ENCODE measurements around the gene SPATC1L.

Gene SPATC1L

GRCh38 chr21:46157987-46158451, 26.2 kb downstream of the SPATC1L start:
- H3K27me3 ChIP-seq (ENCODE audit: insufficient read depth, poor library complexity, severe bottlenecking) = no peaks in the 10 kb centered on the region
- no peak for DNase-seq (ENCODE audit: low read depth in 1 of 2, low spot score in 1 of 2)
- H3K4me3 ChIP-seq (replicated peaks; ENCODE audit: insufficient read depth, low read length) = no peak overlapping the region
- TF ChIP-seq REST (IDR thresholded peaks at IDR 0.05; ENCODE audit: insufficient replicate concordance, low read depth) (no peak), GABPA (IDR thresholded peaks at IDR 0.05; ENCODE audit: low read depth) (no peak), SPI1 (IDR thresholded peaks at IDR 0.05; ENCODE audit: borderline replicate concordance, low read depth) (no peak), POLR2AphosphoS5 (IDR thresholded peaks at IDR 0.05; ENCODE audit: low read depth) (no peak)
- TF ChIP-seq, protein P1, sequence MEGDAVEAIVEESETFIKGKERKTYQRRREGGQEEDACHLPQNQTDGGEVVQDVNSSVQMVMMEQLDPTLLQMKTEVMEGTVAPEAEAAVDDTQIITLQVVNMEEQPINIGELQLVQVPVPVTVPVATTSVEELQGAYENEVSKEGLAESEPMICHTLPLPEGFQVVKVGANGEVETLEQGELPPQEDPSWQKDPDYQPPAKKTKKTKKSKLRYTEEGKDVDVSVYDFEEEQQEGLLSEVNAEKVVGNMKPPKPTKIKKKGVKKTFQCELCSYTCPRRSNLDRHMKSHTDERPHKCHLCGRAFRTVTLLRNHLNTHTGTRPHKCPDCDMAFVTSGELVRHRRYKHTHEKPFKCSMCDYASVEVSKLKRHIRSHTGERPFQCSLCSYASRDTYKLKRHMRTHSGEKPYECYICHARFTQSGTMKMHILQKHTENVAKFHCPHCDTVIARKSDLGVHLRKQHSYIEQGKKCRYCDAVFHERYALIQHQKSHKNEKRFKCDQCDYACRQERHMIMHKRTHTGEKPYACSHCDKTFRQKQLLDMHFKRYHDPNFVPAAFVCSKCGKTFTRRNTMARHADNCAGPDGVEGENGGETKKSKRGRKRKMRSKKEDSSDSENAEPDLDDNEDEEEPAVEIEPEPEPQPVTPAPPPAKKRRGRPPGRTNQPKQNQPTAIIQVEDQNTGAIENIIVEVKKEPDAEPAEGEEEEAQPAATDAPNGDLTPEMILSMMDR (IDR thresholded peaks at IDR 0.05; ENCODE audit: insufficient read depth, low read length) = no peak
- H3K27ac ChIP-seq (replicated peaks) = no peak overlapping the region

DNA sequence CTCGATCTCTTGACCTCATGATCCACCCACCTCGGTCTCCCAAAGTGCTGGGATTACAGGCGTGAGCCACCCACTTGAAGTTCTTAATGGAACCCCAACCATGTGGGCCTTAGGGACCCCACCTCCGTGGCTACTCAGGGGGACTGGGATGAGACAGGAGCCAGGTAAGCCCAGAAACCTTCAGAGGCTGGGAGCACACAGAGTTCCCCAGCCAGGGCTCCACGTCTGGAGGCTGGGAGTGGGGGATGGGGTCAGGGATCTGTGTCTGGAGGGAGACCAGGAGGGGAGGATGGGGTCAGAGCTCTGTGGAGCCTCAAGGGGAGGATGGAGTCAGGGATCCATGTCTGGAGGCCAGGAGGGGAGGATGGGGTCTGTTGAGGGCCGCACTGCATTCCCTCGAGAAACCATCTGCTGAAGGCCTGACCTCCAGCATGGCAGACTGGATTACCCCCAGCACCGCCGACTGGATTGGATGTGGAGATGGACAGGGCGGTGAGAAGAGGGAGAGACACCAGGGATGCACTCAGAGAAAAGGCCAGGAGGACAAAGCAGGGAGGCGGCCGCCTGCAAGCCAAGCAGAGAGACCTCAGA, 26.8 kb downstream of the SPATC1L start:
- TF ChIP-seq SPI1 (IDR thresholded peaks at IDR 0.05; ENCODE audit: borderline replicate concordance, low read depth) (no peak), REST (IDR thresholded peaks at IDR 0.05; ENCODE audit: insufficient replicate concordance, low read depth) (no peak), POLR2AphosphoS5 (IDR thresholded peaks at IDR 0.05; ENCODE audit: low read depth) (no peak), GABPA (IDR thresholded peaks at IDR 0.05; ENCODE audit: low read depth) (no peak)
- TF ChIP-seq, protein P1 (IDR thresholded peaks at IDR 0.05; ENCODE audit: insufficient read depth, low read length) = no peak
- no peak for DNase-seq (ENCODE audit: low read depth in 1 of 2, low spot score in 1 of 2)
- H3K27me3 ChIP-seq (ENCODE audit: insufficient read depth, poor library complexity, severe bottlenecking) = no peaks in the 10 kb centered on the region
- no peak overlapping the region for H3K4me3 ChIP-seq (replicated peaks; ENCODE audit: insufficient read depth, low read length)
- H3K27ac ChIP-seq (replicated peaks) = no peak overlapping the region

- Histone ChIP-seq H3K27me3 (ENCODE audit: insufficient read depth, poor library complexity, severe bottlenecking) (no peaks in the 10 kb centered on the region), H3K4me3 (replicated peaks; ENCODE audit: insufficient read depth, low read length) (no peak overlapping the region), H3K27ac (replicated peaks) (no peak overlapping the region)
- TF ChIP-seq SPI1 (IDR thresholded peaks at IDR 0.05; ENCODE audit: borderline replicate concordance, low read depth) (no peak), GABPA (IDR thresholded peaks at IDR 0.05; ENCODE audit: low read depth) (no peak), POLR2AphosphoS5 (IDR thresholded peaks at IDR 0.05; ENCODE audit: low read depth) (no peak), REST (IDR thresholded peaks at IDR 0.05; ENCODE audit: insufficient replicate concordance, low read depth) (no peak)
- TF ChIP-seq, protein P1 (IDR thresholded peaks at IDR 0.05; ENCODE audit: insufficient read depth, low read length) = no peak
- no peak for DNase-seq (ENCODE audit: low read depth in 1 of 2, low spot score in 1 of 2)
Measured at GRCh38 chr21:46156678-46157077, 27.6 kb downstream of the SPATC1L start.
